Measurements from ENCODE around the gene BMPR1A. TPM values are rescaled to one million over a fixed set of nuclear protein-coding genes. Genes with fewer than 3 reads are reported as not detected.

BMPR1A gene
- total RNA-seq, 6 experiments from 2014 or later, result 9.9 to 20.4 (median 12.4) TPM

DNA sequence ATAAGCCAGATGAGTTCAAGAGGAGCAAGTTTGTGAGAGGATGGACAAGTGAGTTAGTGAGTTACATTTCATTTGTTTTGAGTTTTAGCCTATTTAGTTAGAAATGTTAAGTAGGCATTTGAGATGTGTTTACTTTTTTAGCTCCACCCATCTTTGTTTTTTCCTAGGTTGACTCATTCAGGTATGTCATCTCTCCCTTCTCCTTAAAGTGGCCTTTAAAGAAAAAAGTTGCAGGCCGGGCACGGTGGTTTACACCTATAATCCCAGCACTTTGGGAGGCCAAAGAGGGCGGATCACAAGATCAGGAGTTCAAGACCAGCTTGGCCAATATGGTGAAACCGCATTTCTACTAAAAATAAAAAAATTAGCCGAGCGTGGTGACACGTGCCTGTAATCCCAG, 71.2 kb downstream of the BMPR1A start:
- H3K27me3 ChIP-seq, result no peaks in the 10 kb centered on the region
- H3K4me3 ChIP-seq, result no peak overlapping the region
- H3K9me3 ChIP-seq, result no peaks in the 10 kb centered on the region
- no peaks in the 10 kb centered on the region for H3K4me1 ChIP-seq
- ATAC-seq, result no peak
- 93% methylated on average over 6 of the region's 7 CpGs for WGBS (ENCODE audit: insufficient coverage, low coverage, low lambda C conversion rate, missing lambda C conversion rate)
- DNase-seq, result no peak
- H3K36me3 ChIP-seq, result no peaks in the 10 kb centered on the region
- no peak overlapping the region for H3K27ac ChIP-seq
- TF ChIP-seq POLR2A (IDR thresholded peaks at IDR 0.05), result no peak
- TF ChIP-seq CTCF (IDR thresholded peaks at IDR 0.05), result no peak
- intact Hi-C loops (cut with DNase I), result no loop called here

- Histone ChIP-seq H3K36me3 (no peaks in the 10 kb centered on the region), H3K27ac (no peak overlapping the region), H3K4me3 (no peak overlapping the region), H3K4me1 (no peaks in the 10 kb centered on the region), H3K9me3 (no peaks in the 10 kb centered on the region), H3K27me3 (no peaks in the 10 kb centered on the region)
- WGBS (ENCODE audit: insufficient coverage, low coverage, low lambda C conversion rate, missing lambda C conversion rate), result 88% methylated on average over 5 of the region's 5 CpGs
- TF ChIP-seq CTCF (IDR thresholded peaks at IDR 0.05) (no peak), POLR2A (IDR thresholded peaks at IDR 0.05) (no peak)
- DNase-seq (no peak), ATAC-seq (no peak)
- intact Hi-C loops (cut with DNase I), result no loop called here
These were observed 71.7 kb downstream of the BMPR1A start for GRCh38 chr10:86828145-86828544.

DNA sequence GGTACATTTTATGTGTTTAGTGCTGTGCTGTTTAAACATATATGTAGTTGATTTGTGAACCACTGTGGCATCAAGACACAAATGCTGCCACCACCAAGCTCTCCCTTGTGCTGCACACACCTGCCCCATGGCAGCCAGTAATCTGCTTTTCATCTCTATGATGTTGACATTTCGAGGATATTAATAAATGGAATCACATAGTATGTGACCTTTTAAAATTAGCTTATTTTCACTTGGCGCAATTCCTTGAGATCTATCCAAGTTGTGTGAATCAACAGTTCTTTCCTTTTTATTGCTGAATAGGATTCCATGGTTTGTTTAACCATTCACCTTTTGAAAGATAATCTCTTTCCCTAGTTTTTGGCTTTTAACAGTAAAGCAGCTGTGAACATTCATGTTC, 73.1 kb downstream of the BMPR1A start:
- TF ChIP-seq CTCF (IDR thresholded peaks at IDR 0.05) (no peak), POLR2A (IDR thresholded peaks at IDR 0.05) (no peak)
- Histone ChIP-seq H3K9me3 (no peaks in the 10 kb centered on the region), H3K4me3 (no peak overlapping the region), H3K27me3 (no peaks in the 10 kb centered on the region), H3K4me1 (no peaks in the 10 kb centered on the region), H3K36me3 (no peaks in the 10 kb centered on the region), H3K27ac (no peak overlapping the region)
- ATAC-seq, result no peak
- intact Hi-C loops (cut with DNase I), result no loop called here
- no peak for DNase-seq
- WGBS (ENCODE audit: insufficient coverage, low coverage, low lambda C conversion rate, missing lambda C conversion rate), result 52% methylated on average over 2 of the region's 2 CpGs

GRCh38 chr10:86830043-86830591, 73.7 kb downstream of the BMPR1A start:
- Histone ChIP-seq H3K27me3 (no peaks in the 10 kb centered on the region), H3K27ac (no peak overlapping the region), H3K9me3 (no peaks in the 10 kb centered on the region), H3K4me1 (no peaks in the 10 kb centered on the region), H3K36me3 (no peaks in the 10 kb centered on the region), H3K4me3 (no peak overlapping the region)
- DNase-seq, result no peak
- no peak for ATAC-seq
- TF ChIP-seq POLR2A (IDR thresholded peaks at IDR 0.05), result no peak
- TF ChIP-seq CTCF (IDR thresholded peaks at IDR 0.05), result no peak
- WGBS (ENCODE audit: insufficient coverage, low coverage, low lambda C conversion rate, missing lambda C conversion rate), result 72% methylated on average over 4 of the region's 4 CpGs
- intact Hi-C loops (cut with DNase I), result no loop called here

- Histone ChIP-seq H3K36me3 (no peaks in the 10 kb centered on the region), H3K27me3 (no peaks in the 10 kb centered on the region), H3K27ac (no peak overlapping the region), H3K4me3 (no peak overlapping the region), H3K9me3 (no peaks in the 10 kb centered on the region), H3K4me1 (no peaks in the 10 kb centered on the region)
- no peak for TF ChIP-seq POLR2A (IDR thresholded peaks at IDR 0.05)
- TF ChIP-seq CTCF (IDR thresholded peaks at IDR 0.05), result no peak
- DNase-seq (no peak), ATAC-seq (no peak)
- intact Hi-C loops (cut with DNase I), result no loop called here
These were observed 77.5 kb downstream of the BMPR1A start for GRCh38 chr10:86833969-86834368.

Measured in right lobe of liver (tissue), 6 donors.